T-helper 9 cell (primary cell): ENCODE results near the gene INO80.

Experiments
- DNase-seq: peaks from one replicate; pipeline ENCODE4 v3.0.0-alpha.2; 2020

INO80 gene

GRCh38 chr15:40943764-40944365 is 172.2 kb downstream of the INO80 start:
- DNase-seq = no peak

- DNase-seq = no peak
Measured at GRCh38 chr15:40942878-40943277, 173.2 kb downstream of the INO80 start.

DNA sequence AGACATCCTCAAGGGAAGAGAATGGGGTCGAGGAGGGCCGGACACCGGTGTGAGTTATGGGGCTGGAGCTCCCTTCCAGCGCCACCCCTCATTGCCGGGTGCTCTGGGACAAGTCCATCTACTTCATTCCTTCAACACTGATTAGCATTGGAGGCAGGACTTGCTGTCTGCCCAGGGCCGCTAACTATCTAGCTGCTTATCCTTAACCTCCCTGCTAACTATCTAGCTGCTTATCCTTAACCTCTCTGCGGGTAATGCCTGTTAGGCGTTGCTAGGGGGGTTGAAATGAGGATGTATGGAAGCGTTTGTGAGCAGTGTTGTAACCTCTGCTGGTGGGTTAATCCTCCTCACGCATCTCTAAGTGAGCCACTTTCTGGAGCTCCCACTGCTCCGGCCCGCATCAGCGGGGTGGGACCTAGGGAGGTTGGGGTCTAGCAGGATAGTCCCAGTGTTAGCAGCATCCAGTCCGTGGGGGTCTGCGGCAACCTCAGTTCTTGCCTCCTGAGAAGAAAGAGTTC is 173.7 kb downstream of the INO80 start:
- no peak for DNase-seq

DNA sequence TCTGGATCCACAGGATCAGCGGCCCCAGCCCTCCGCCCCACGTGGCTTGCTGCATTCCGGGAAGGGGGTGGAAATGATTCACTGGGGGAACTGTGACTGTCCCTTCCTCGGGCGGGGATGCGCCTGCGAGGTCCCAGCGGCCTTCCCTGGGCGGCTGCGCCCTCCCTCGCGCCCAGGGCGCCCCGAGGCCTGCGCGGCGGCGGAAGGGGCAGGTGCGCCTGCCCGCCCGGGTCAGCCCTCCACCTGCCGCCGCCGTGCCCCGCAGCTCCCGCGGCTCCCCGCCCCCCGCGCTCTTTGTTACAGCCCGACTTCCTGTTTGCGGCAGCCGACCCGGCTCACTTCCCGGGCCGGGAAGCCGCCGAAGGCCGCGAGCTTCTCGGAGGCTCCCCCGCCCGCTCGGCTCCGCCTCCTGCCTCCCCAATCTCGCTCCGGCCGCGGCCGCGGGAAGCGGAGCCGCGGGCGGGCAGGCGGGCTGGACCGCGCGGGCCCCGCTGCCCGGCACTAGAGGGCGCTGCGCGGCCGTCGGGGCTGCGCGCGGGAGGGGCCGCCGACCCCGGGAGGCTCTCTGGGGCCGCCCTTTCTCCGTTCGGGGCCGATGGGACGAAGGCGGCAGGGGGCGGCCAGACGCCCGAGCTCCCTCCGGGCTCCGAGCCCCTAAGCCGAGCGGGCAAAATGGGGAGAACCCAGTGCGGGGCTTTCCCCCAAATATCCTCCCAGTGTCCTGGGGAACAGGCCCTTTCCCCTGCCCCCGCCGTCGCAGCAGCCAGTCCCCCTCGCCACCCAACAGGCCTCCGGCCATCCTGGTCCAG is 174.3 kb downstream of the INO80 start:
- DNase-seq = peak; percentile 57

GRCh38 chr15:40941068-40941527 is 175.0 kb downstream of the INO80 start:
- DNase-seq = no peak

GRCh38 chr15:40940296-40940801 is 175.7 kb downstream of the INO80 start:
- DNase-seq = no peak

- no peak for DNase-seq
Measured at GRCh38 chr15:40938536-40938870, 177.6 kb downstream of the INO80 start.

- no peak for DNase-seq
Measured at GRCh38 chr15:40937762-40938535, 178.1 kb downstream of the INO80 start.

GRCh38 chr15:40936709-40937666 is 179.1 kb downstream of the INO80 start:
- no peak for DNase-seq

DNA sequence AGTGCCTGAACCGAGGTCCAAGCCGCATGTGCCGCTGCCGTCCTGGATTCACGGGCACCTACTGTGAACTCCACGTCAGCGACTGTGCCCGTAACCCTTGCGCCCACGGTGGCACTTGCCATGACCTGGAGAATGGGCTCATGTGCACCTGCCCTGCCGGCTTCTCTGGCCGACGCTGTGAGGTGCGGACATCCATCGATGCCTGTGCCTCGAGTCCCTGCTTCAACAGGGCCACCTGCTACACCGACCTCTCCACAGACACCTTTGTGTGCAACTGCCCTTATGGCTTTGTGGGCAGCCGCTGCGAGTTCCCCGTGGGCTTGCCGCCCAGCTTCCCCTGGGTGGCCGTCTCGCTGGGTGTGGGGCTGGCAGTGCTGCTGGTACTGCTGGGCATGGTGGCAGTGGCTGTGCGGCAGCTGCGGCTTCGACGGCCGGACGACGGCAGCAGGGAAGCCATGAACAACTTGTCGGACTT is 179.8 kb downstream of the INO80 start:
- DNase-seq = no peak

GRCh38 chr15:40934457-40934856 is 181.6 kb downstream of the INO80 start:
- no peak for DNase-seq

- DNase-seq = no peak
Measured at GRCh38 chr15:40933517-40933902, 182.6 kb downstream of the INO80 start.

- no peak for DNase-seq
Measured at GRCh38 chr15:40932649-40933516, 183.2 kb downstream of the INO80 start.

DNA sequence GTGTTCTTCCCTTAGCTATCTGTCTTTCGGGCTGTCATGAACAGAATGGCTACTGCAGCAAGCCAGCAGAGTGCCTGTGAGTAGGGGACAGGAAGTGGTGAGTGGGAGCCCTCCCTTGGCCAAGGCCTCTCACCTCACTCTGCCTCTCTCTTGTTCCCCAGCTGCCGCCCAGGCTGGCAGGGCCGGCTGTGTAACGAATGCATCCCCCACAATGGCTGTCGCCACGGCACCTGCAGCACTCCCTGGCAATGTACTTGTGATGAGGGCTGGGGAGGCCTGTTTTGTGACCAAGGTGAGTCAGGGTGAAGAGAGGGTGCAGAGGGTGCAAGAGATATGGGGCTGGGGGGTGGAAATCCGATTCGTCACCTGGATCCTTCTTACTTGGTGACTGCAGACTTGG is 183.9 kb downstream of the INO80 start:
- no peak for DNase-seq

GRCh38 chr15:40931300-40932142 is 184.6 kb downstream of the INO80 start:
- no peak for DNase-seq

DNA sequence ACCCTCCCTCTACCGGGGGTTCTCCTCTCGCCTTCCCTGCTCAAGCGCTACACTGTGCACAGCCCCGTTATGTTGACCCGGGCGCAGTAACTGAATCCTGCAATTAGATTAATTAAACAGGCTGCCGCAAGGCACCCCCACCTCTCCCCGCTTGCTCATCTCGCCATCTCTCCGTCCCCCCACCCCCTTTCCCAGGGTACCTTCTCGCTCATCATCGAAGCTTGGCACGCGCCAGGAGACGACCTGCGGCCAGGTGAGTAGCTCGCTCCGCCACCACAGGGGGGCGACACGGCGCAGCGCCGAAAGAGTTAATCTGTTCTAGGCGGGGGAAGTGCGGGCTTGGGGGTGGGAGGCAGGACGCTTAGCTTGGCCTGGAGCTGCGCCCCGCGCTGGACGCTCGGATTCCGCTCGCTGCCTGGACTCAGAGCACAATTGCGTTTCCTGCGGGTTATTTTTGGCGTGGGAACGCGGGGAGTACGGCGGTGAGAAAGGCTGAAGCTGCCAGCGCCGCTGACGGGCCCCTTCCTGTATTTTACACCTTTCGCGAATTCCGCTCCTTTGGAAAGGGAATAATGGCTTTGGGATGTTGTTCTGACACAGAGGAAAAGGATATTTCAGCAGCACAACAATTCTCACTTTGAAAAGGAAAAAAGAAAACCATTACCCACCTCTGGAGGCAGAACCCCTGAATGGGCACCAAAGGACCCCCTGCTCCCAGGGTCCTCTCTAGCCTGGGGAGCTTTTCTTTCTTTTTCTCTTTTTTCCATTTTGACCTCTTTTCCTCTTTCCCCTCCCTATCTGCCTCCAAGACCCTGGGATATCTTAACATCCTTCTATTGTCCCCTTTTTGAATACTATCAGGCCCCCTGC is 185.4 kb downstream of the INO80 start:
- no peak for DNase-seq

- no peak for DNase-seq
Measured at GRCh38 chr15:40929660-40930429, 186.2 kb downstream of the INO80 start.
